ENCODE measurements around the gene WRAP73. TPM values are rescaled to one million over a fixed set of nuclear protein-coding genes. Genes with fewer than 3 reads are reported as not detected.

The WRAP73 gene
- total and polyA plus RNA-seq, 9 of the 15 experiments (the other 6 are each of a cell fraction or from before 2014, with no cell fraction given) = 4.3 to 51.8 (median 30.1) TPM

DNA sequence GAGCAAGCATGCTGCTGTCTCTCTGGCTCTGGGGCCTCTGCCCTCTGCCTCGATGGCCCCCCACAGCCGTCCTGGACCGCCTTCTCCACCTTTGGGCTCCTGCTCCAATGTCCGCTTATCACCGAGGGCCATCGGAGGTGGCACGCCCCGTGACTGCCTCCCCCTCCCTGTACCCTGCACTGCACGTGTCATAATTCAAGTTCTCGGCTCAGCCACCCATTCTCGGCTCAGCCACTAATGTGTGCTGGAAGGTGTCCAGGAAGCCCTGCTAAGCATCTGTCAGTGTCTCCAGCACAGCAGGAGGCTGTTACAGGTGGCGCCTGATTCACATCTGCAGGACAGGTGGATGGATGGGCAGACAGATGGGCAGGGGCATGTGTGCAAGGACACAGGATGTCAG is 47.9 kb upstream of the WRAP73 start:
- Histone ChIP-seq H3K4me1 (replicated peaks in 1 of 2; ENCODE audit: control insufficient read depth in 2 of 2, insufficient read depth in 2 of 2, low read length in 2 of 2) (peaks cover 0 to 55% of the 10 kb centered on the region in 2 experiments; a peak in 2 of 5 replicates), H3K9me1 (ENCODE audit: control insufficient read depth, insufficient read depth, low read length) (no peaks in the 10 kb centered on the region), H3K9me3 (replicated peaks; ENCODE audit: control insufficient read depth, insufficient read depth, low read depth, low read length) (0 out of 2 replicates have a peak, but pooled peaks cover 2% of the 10 kb centered on the region), H3K36me3 (ENCODE audit: control insufficient read depth, insufficient read depth, low read length) (no peaks in the 10 kb centered on the region), H3K27me3 (ENCODE audit: control insufficient read depth in 2 of 2, insufficient read depth in 2 of 2, low read length in 2 of 2) (peaks cover 47 to 73% of the 10 kb centered on the region in 2 experiments), H3K27ac (ENCODE audit: extremely low read depth, low read depth, low read length) (no peak overlapping the region), H3K9ac (ENCODE audit: insufficient read depth in 1 of 2, low read depth in 2 of 2, low read length in 2 of 2) (peak overlapping the region in 1 of 2 experiments; percentile 8; a peak in 1 of 4 replicates), H4K20me1 (replicated peaks; ENCODE audit: control insufficient read depth, insufficient read depth, low read length) (peaks cover 45% of the 10 kb centered on the region), H2AFZ (ENCODE audit: low read depth, low read length) (no peak overlapping the region), H3K79me2 (ENCODE audit: control insufficient read depth, insufficient read depth, low read length) (no peaks in the 10 kb centered on the region), H3K4me3 (no peak overlapping the region), H3K4me2 (ENCODE audit: insufficient read depth, low read length) (no peak overlapping the region)
- FAIRE-seq (no peak), DNase-seq (ENCODE audit: extremely low read depth in 1 of 4, low spot score in 3 of 4) (no peak), ATAC-seq (no peak)
- BruUV-seq (replicated peaks) = no TSS peak
- in situ Hi-C loops (cut with MboI) (no loop called here), intact Hi-C loops (cut with micrococcal nuclease) (no loop called here)
- ChIA-PET POLR2A (no interaction called here), CTCF (ENCODE audit: low intra/inter-chr PET ratio) (no interaction called here)
- TF ChIP-seq, protein P1, sequence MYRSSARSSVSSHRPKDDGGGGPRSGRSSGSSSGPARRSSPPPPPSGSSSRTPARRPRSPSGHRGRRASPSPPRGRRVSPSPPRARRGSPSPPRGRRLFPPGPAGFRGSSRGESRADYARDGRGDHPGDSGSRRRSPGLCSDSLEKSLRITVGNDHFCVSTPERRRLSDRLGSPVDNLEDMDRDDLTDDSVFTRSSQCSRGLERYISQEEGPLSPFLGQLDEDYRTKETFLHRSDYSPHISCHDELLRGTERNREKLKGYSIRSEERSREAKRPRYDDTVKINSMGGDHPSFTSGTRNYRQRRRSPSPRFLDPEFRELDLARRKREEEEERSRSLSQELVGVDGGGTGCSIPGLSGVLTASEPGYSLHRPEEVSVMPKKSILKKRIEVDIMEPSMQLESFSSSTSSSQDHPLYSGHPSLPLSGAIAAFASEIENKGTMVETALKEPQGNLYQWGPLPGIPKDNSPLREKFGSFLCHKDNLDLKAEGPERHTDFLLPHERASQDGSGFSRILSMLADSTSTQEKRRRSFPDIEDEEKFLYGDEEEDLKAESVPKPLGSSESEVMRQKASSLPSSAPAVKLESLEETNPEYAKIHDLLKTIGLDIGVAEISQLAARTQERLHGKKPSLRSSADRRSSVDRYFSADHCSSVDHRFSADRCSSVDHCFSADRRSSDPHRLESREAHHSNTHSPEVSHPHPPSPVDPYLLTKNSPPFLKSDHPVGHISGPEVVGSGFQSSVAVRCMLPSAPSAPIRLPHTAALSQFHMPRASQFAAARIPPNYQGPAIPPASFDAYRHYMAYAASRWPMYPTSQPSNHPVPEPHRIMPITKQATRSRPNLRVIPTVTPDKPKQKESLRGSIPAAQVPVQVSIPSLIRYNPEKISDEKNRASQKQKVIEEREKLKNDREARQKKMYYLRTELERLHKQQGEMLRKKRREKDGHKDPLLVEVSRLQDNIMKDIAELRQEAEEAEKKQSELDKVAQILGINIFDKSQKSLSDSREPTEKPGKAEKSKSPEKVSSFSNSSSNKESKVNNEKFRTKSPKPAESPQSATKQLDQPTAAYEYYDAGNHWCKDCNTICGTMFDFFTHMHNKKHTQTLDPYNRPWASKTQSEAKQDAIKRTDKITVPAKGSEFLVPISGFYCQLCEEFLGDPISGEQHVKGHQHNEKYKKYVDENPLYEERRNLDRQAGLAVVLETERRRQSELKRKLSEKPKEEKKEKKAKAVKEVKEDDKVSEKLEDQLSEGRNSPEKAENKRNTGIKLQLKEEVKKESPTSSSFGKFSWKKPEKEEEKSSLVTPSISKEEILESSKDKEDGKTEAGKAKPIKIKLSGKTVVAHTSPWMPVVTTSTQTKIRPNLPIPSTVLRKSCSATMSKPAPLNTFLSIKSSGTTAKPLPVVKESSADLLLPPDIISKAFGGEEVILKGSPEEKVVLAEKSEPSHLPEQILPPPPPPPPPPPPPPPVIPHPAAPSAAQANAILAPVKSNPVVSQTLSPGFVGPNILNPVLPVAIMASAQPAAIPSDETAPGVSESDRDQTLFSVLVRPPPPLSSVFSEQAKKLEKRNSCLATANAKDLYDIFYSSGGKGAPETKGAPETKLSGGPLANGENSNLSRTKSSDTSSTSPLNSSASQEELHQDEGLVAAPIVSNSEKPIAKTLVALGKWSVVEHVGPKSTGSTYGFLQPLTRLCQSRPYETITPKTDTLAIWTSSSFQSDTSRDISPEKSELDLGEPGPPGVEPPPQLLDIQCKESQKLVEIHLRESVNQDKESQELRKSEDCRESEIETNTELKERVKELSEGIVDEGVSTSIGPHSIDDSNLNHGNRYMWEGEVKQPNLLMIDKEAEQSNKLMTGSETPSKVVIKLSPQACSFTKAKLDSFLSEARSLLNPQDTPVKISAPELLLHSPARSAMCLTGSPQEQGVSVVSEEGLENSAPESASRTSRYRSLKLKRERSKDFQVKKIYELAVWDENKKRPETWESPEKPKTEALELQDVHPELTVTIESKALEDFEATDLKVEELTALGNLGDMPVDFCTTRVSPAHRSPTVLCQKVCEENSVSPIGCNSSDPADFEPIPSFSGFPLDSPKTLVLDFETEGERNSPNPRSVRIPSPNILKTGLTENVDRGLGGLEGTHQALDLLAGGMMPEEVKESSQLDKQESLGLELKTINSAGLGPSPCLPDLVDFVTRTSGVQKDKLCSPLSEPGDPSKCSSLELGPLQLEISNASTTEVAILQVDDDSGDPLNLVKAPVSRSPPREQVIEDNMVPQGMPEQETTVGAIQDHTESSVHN (IDR thresholded peaks at IDR 0.05; ENCODE audit: borderline replicate concordance in 1 of 2, low read depth in 1 of 2) = no peak
- TF ChIP-seq BHLHE40 (IDR thresholded peaks at IDR 0.05; ENCODE audit: low read length) (peak; percentile 49; the same call in 1 of the 2 replicates), ZSCAN29 (IDR thresholded peaks at IDR 0.05) (no peak), MAFF (IDR thresholded peaks at IDR 0.05; ENCODE audit: low read length) (no peak), MCM5 (IDR thresholded peaks at IDR 0.05; ENCODE audit: low read depth) (no peak), SRSF3 (IDR thresholded peaks at IDR 0.05; ENCODE audit: insufficient read depth, low read length) (no peak), KLF16 (IDR thresholded peaks at IDR 0.05) (no peak), TAF7 (tag; IDR thresholded peaks at IDR 0.05) (no peak)
- TF ChIP-seq, protein P2, sequence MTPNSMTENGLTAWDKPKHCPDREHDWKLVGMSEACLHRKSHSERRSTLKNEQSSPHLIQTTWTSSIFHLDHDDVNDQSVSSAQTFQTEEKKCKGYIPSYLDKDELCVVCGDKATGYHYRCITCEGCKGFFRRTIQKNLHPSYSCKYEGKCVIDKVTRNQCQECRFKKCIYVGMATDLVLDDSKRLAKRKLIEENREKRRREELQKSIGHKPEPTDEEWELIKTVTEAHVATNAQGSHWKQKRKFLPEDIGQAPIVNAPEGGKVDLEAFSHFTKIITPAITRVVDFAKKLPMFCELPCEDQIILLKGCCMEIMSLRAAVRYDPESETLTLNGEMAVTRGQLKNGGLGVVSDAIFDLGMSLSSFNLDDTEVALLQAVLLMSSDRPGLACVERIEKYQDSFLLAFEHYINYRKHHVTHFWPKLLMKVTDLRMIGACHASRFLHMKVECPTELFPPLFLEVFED (CRISPR knock-in tag; conservative IDR thresholded peaks at IDR 0.05) = no peak
- WGBS (ENCODE audit: insufficient coverage, low coverage, missing lambda C conversion rate) = 1% methylated on average over 12 of the region's 12 CpGs
